KMS-11 (cell line): ENCODE results near the gene TREM2.

Source experiments
- H2AFZ ChIP-seq: fragments of 200-600 bp; sonication (generic); 2 replicates; pipeline ENCODE4 v1.6.1; 2016; ENCODE audit warnings: antibody characterized with exemption, mixed run types, low read depth
- H3K27ac ChIP-seq: fragments of 200-600 bp; sonication (generic); 2 replicates; pipeline ENCODE4 v1.6.1; 2016; ENCODE audit warnings: mild to moderate bottlenecking, mixed run types
- H3K27me3 ChIP-seq: fragments of 200-600 bp; sonication (generic); 2 replicates; pipeline ENCODE4 v1.6.1; 2017; ENCODE audit warnings: mild to moderate bottlenecking, low read depth, mixed run types, moderate library complexity; ENCODE audit not compliant: insufficient read depth
- H3K36me3 ChIP-seq: fragments of 200-600 bp; sonication (generic); 2 replicates; pipeline ENCODE4 v1.6.1; 2017; ENCODE audit warnings: mild to moderate bottlenecking, mixed run types; ENCODE audit not compliant: insufficient read depth
- H3K4me1 ChIP-seq: fragments of 200-600 bp; sonication (generic); 2 replicates; pipeline ENCODE4 v1.6.1; 2016; ENCODE audit warnings: mild to moderate bottlenecking, low read depth, mixed run types; ENCODE audit not compliant: poor library complexity, severe bottlenecking
- H3K4me2 ChIP-seq: fragments of 200-600 bp; sonication (generic); 2 replicates; pipeline ENCODE4 v1.7.0; 2016; ENCODE audit warnings: mild to moderate bottlenecking, mixed run types
- H3K4me3 ChIP-seq: fragments of 200-600 bp; sonication (generic); IDR thresholded peaks from 2 replicates; pipeline ENCODE4 v1.6.1; 2017; ENCODE audit warnings: low read depth, low read length, mixed read lengths; ENCODE audit not compliant: insufficient read depth
- H3K79me2 ChIP-seq: fragments of 200-600 bp; sonication (generic); 2 replicates; pipeline ENCODE4 v1.6.1; 2016; ENCODE audit warnings: low read depth, mixed run types; ENCODE audit not compliant: insufficient read depth
- H3K9ac ChIP-seq: fragments of 200-600 bp; sonication (generic); 2 replicates; pipeline ENCODE4 v1.6.1; 2016; ENCODE audit warnings: mild to moderate bottlenecking, mixed run types
- H4K20me1 ChIP-seq: fragments of 200-600 bp; sonication (generic); 2 replicates; pipeline ENCODE4 v1.6.1; 2016; ENCODE audit warnings: mild to moderate bottlenecking, mixed run types; ENCODE audit not compliant: insufficient read depth
- CTCF ChIP-seq: fragments of 200-600 bp; sonication (generic); conservative IDR thresholded peaks from 2 replicates; pipeline ENCODE4 v1.6.1; 2017; ENCODE audit warnings: low read depth, mild to moderate bottlenecking, antibody characterized with exemption, low read length, moderate library complexity, mixed read lengths

TREM2 gene

GRCh38 chr6:41161380-41161779 is 1.5 kb downstream of the TREM2 start:
- no peak overlapping the region for H3K9ac ChIP-seq
- H3K4me2 ChIP-seq = no peak overlapping the region
- H3K79me2 ChIP-seq = no peaks in the 10 kb centered on the region
- H3K36me3 ChIP-seq = no peaks in the 10 kb centered on the region
- no peak overlapping the region for H3K4me3 ChIP-seq
- H3K27me3 ChIP-seq = no peaks in the 10 kb centered on the region
- no peaks in the 10 kb centered on the region for H4K20me1 ChIP-seq
- H3K4me1 ChIP-seq = no peaks in the 10 kb centered on the region
- no peak for TF ChIP-seq CTCF
- no peak overlapping the region for H2AFZ ChIP-seq
- no peak overlapping the region for H3K27ac ChIP-seq

GRCh38 chr6:41160933-41161332 is 2.0 kb downstream of the TREM2 start:
- no peak for TF ChIP-seq CTCF
- Histone ChIP-seq H3K9ac (no peak overlapping the region), H3K4me3 (no peak overlapping the region), H4K20me1 (no peaks in the 10 kb centered on the region), H3K4me1 (no peaks in the 10 kb centered on the region), H2AFZ (no peak overlapping the region), H3K79me2 (no peaks in the 10 kb centered on the region), H3K4me2 (no peak overlapping the region), H3K27me3 (no peaks in the 10 kb centered on the region), H3K36me3 (no peaks in the 10 kb centered on the region), H3K27ac (no peak overlapping the region)

GRCh38 chr6:41159415-41160082 is 3.4 kb downstream of the TREM2 start:
- Histone ChIP-seq H3K4me2 (no peak overlapping the region), H4K20me1 (no peaks in the 10 kb centered on the region)

GRCh38 chr6:41157323-41157722 is 5.6 kb downstream of the TREM2 start:
- Histone ChIP-seq H3K27ac (no peak overlapping the region), H3K4me1 (no peaks in the 10 kb centered on the region), H4K20me1 (no peaks in the 10 kb centered on the region), H3K9ac (no peak overlapping the region), H3K79me2 (no peaks in the 10 kb centered on the region), H2AFZ (no peak overlapping the region), H3K27me3 (no peaks in the 10 kb centered on the region), H3K4me3 (no peak overlapping the region), H3K36me3 (no peaks in the 10 kb centered on the region), H3K4me2 (no peak overlapping the region)
- TF ChIP-seq CTCF = no peak

More at GRCh38 chr6:41159415-41160082, 3.4 kb downstream of the TREM2 start:
- Histone ChIP-seq H3K9ac (no peak overlapping the region), H3K4me3 (no peak overlapping the region), H3K36me3 (no peaks in the 10 kb centered on the region), H2AFZ (no peak overlapping the region), H3K4me1 (no peaks in the 10 kb centered on the region), H3K79me2 (no peaks in the 10 kb centered on the region), H3K27ac (no peak overlapping the region), H3K27me3 (no peaks in the 10 kb centered on the region)
- no peak for TF ChIP-seq CTCF
